ENCODE results near the gene ELP4.
"Not testable (repeated sequence)": the region's sequence is repeated elsewhere in the genome, so short reads cannot be mapped to it uniquely, and the experiment has no call there.

ELP4 gene

GRCh38 chr11:31542862-31543261 lies 33.3 kb downstream of the ELP4 start:
- DNase-seq, result no peak

GRCh38 chr11:31555938-31556337 lies 46.4 kb downstream of the ELP4 start:
- no peak for DNase-seq

DNA sequence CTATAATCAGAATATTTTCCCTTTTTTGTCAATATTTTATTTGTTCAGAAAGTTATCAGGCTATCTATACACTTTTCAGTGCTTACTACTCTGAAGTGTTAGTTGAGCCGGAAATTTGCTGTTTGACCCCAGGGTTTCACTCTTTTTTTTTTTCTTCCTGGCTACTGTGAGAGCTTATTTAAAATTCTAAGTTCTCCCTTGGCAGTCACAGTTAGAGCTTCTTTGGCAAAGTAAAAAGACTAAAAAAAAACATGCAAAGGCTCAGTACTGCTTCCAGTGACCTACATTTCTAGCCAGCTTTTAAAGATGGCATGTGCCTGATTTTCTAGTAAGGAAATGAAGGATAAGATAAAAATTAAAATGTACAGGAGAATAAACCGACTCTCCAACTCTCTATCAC lies 48.4 kb downstream of the ELP4 start:
- peak in 1 of 51 donors; percentile 13 for DNase-seq

DNA sequence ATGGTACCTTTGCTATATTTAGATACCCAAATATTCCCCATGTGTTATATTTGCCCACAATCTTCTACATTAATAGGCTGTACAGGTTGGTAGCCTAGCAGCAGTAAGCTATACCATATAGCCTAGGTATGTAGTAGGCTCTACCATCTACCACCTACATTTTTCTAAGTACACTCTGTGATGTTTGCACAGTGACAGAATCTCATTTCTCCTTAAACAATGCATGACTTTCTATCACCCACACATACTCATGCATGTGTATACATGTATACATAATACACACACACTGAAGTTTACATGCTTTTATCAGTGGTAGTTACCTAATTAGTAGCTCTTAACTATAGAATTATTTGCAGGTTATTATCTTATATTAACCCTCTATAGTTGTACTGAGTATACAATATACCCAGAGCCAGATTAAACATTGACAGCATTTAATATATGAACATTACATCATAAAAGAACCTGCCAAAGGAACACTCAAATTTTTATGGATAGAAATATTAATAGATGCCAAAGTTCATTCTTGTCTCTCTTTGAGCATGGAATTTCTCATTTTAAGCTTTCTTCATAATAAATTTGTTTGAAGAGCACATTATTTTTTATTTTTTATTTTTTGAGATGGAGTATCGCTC lies 51.4 kb downstream of the ELP4 start:
- DNase-seq, result no peak

GRCh38 chr11:31564517-31564916 lies 55.0 kb downstream of the ELP4 start:
- not testable (repeated sequence) for DNase-seq

DNA sequence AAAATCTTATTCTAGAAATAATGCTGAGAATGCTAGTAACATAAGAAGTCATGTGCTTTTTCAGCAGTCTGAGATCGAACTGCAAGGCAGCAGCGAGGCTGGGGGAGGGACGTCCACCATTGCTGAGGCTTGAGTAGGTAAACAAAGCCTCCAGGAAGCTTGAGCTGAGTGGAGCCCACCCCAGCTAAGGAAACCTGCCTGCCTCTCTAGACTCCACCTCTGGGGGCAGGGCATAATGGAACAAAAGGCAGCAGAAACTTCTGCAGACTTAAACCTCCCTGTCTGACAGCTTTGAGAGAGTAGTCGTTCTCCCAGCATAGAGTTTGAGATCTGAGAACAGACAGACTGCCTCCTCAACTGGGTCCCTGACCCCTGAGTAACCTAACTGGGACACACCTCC lies 64.6 kb downstream of the ELP4 start:
- not testable (repeated sequence) for DNase-seq

- DNase-seq, result not testable (repeated sequence)
These were observed 66.2 kb downstream of the ELP4 start for GRCh38 chr11:31575764-31576163.

DNA sequence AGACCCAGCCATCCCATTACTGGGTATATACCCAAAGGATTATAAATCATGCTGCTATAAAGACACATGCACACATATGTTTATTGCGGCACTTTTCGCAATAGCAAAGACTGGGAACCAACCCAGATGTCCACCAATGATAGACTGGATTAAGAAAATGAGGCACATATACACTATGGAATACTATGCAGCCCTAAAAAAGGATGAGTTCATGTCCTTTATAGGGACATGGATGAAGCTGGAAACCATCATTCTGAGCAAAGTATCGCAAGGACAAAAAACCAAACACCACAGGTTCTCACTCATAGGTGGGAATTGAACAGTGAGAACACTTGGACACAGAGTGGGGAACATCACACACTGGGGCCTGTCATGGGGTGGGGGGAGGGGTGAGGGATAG lies 69.8 kb downstream of the ELP4 start:
- DNase-seq, result not testable (repeated sequence)

DNA sequence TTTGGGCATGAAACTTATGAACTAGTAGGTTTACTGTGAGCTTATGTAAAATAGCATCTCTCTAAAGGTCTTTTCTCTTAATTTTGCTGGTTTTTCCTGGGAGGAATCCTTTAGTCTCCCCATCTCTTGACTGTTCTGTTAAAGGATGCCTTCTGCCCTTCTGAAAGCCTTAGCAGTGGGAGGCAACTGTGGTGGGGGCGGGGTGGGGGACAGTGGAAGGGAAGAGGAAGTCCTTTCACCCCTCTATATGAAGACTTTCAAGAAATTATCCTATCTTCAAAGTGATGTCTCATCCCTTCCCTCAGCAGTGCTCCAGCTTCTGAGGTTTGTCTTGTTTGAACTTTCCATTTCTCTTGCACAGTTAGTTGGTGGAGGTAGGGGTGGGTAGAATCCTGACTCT lies 73.1 kb downstream of the ELP4 start:
- DNase-seq, result no peak

DNA sequence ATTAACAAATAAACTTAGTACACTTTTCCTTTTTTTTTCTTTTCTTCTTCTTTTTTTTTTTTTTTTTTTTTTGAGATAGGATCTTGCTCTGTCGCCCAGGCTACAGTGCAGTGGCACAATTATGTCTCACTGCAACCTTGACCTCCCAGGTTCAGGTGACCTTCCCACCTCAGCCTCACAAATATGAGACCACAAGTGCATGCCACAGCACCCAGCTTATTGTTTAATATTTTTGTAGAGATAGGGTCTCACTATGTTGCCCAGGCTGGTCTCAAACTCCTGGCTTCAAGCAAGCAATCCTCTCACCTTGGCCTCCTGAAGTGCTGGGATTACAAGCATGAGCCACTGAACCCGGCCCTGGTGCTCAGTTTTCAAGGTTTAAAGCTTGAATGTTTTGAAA lies 88.9 kb downstream of the ELP4 start:
- DNase-seq, result no peak

DNA sequence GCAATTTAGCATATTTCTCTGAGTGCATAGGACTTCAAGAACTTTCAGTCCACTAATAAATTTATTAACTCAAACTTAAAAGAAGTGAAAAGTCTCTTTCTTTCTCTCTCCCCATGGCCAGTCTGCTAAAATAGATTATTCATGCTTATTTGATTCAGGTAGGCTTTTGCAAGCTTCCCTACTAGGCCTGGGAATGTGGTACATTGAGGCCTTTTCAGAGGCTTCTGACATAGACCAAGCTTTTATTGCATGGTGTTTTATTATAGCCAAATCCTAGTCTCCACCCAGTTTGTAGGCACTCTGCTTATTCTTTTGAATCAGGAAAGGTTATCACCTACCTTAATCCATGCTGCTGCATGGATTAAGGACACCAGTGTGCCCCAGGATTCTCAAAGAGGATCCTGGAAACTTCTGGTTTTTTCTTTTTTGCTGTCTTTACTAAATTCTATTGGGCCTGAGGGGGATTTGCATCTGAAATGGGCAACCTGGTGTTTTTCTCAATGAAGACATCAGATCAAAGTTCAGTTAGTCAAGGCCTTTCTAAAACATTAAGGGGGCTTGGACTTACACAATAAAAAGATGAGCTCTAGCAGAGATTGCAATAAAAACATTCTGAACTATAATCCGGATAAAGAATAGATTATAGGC lies 92.2 kb downstream of the ELP4 start:
- no peak for DNase-seq

GRCh38 chr11:31606893-31607292 lies 97.3 kb downstream of the ELP4 start:
- no peak for DNase-seq

- no peak for DNase-seq
These were observed 98.3 kb downstream of the ELP4 start for GRCh38 chr11:31607914-31608313.

GRCh38 chr11:31608995-31609394 lies 99.4 kb downstream of the ELP4 start:
- no peak for DNase-seq

DNA sequence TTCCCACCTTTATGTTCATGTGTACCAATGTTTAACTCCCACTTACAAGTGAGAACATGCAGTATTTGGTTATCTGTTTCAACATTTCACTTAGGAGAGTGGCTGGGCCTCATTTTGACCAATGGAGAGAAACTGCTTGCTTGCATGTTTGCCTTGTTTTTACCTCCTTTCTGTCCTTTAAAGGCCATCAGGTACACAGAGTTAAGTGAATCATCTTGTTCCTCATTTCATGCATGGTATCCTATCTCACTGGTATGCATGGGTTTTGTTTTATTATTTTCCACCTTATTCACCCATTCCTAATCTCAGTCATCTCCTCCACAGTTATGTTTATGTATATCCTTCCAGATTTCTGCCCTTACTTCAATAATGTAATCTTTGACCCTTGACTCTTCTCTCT lies 101.0 kb downstream of the ELP4 start:
- DNase-seq, result no peak

DNA sequence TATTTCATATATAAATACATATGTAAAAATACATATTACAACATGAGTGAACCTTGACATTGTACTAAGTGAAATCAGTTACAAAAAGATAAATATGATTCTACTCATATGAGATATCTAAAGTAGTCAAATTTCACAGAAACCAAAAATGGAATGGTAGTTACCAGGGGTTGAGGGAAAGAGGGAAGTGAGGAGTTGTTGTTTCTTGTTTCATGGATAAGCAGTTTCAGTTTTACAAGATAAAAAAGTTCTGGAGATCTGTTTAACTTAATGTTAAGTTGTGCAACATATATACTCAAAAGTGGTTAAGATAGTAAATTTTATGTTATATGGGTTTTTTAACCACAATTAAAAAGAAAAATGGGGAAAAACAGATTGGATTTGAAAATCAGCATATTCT lies 107.7 kb downstream of the ELP4 start:
- no peak for DNase-seq

GRCh38 chr11:31619980-31620379 lies 110.4 kb downstream of the ELP4 start:
- DNase-seq, result no peak

- no peak for DNase-seq
These were observed 110.9 kb downstream of the ELP4 start for GRCh38 chr11:31620434-31620833.

GRCh38 chr11:31625868-31626267 lies 116.3 kb downstream of the ELP4 start:
- no peak for DNase-seq

DNA sequence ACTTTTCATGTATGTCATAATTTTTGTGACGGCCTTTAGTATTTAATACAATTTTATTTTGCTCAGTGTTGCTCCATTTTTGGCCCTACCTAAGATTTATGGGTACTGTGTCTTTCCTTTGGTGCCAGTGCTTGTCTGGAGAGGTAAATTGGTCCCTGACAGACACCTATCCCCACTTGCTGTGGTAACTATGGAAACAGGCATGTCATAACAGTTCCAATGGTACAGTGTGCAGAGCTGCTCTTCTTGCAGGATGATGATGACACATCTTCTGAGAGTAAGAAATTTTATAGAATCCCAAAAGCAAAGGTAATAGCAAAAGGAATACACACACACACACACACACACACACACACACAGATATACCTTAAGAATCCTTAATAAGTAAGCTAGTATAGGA lies 118.5 kb downstream of the ELP4 start:
- no peak for DNase-seq

DNA sequence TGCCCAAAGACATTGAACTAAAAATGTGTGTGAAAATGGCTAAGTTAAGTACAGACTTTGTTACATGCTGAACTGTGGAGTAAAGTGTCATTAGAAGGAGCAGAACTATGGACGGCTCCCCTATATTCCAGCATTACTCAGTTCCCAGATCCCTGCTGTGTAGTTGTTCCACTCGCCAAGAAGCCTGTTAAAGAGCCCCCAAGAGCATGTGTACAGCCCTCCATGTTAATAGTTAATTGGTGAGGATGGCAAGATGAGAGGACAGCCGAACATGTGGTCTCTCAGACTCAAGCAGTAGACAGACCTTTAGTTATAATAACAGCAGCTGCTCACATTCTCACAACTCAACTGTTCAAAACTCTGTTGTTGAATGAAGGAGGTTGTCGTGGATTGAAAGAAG lies 127.4 kb downstream of the ELP4 start:
- no peak for DNase-seq

DNA sequence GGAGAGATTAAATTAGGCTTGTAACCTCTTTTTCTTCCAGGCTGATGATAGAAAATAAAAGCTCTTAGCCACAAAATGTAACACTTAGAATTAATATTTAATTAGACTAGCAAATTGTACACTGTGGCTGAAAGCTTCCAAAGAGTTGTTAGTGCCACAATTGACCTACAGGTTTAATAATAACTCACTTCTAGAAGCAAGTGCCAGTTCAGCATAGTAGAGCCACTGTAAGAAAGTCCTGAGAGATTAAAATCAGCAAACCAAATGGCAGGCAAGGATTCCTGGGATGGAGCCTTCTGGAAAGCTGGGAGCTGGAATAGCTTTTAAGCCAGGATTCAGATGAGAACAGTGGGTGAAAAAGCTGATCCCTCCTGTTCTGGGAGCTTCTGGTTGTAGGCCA lies 131.0 kb downstream of the ELP4 start:
- DNase-seq, result no peak

DNA sequence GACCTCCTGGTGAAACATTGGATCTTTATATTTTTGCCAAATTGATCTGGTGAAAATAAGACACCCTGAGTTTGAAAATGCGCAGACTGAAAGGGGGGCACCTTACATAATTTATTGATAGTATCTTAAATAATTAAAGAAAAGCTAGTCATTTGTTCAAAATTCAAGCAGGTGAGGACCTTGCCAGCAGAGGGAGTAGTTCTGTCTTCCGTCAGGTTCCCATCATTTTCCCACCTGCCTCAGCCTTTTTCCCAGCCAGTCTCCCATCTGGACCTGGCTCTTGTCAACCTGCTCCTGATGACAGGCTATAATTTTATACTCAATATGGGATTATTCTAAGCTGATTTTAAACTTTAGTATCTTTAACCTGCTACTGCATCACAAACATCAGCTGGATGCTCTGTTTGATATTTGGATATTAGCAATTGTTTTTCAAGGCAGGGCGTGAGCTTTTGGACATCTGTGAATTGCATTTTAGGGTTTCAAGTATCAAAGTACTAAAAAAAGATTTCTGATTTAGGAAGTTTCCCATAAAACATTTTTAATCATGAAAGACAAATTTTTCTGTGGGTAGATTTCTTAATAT lies 132.0 kb downstream of the ELP4 start:
- peak in 4 of 51 donors; percentile 1 to 6 (median 4) for DNase-seq

Data from hypothalamus (tissue), 51 donors.